Progenitor cell of endocrine pancreas (in vitro differentiated cells): ENCODE data around the gene WNK2. TPM values are rescaled to one million over a fixed set of nuclear protein-coding genes. Genes with fewer than 3 reads are reported as not detected.
"Not testable (repeated sequence)": the region's sequence is repeated elsewhere in the genome, so short reads cannot be mapped to it uniquely, and the experiment has no call there.

Experiments
- DNase-seq: peaks from one replicate; pipeline ENCODE4 v3.0.0; 2021; ENCODE audit warnings: low spot score; ENCODE audit not compliant: unreplicated experiment
- H3K27ac Mint-ChIP-seq: 2 replicates; pipeline ENCODE4 v1.8.0; 2021; ENCODE audit warnings: mild to moderate bottlenecking, moderate library complexity, mixed read lengths
- H3K27me3 Mint-ChIP-seq: 2 replicates; pipeline ENCODE4 v1.8.0; 2021; ENCODE audit warnings: mixed read lengths
- H3K36me3 Mint-ChIP-seq: 2 replicates; pipeline ENCODE4 v1.8.0; 2022; ENCODE audit warnings: mixed read lengths; ENCODE audit not compliant: insufficient read depth
- H3K4me1 Mint-ChIP-seq: 2 replicates; pipeline ENCODE4 v1.8.0; 2021; ENCODE audit warnings: low read depth, mixed read lengths
- H3K4me3 Mint-ChIP-seq: 2 replicates; pipeline ENCODE4 v1.8.0; 2021; ENCODE audit warnings: low read depth, mild to moderate bottlenecking, moderate library complexity, mixed read lengths
- H3K9me3 Mint-ChIP-seq: 2 replicates; pipeline ENCODE4 v1.8.0; 2021; ENCODE audit warnings: low read depth, mixed read lengths
- CTCF ChIP-seq: fragments of 200-600 bp; sonication (generic); IDR thresholded peaks from one replicate; pipeline ENCODE4 v1.5.0; 2021; ENCODE audit warnings: antibody characterized with exemption, mild to moderate bottlenecking; ENCODE audit not compliant: unreplicated experiment
- total RNA-seq: library from RNA; stranded (reverse); gene quantifications from 2 replicates; pipeline ENCODE4 v1.2.1, GENCODE V29; 2021

Gene WNK2
- total RNA-seq, 1 donor from 2014 or later, result 345 TPM

GRCh38 chr9:93321220-93321610 is 137.3 kb downstream of the WNK2 start:
- Mint-ChIP-seq H3K36me3 (peaks cover 8% of the 10 kb centered on the region), H3K4me1 (peaks cover 2% of the 10 kb centered on the region), H3K9me3 (no peaks in the 10 kb centered on the region), H3K27ac (no peak overlapping the region), H3K4me3 (no peak overlapping the region), H3K27me3 (no peaks in the 10 kb centered on the region)
- no peak for DNase-seq
- no peak for TF ChIP-seq CTCF

GRCh38 chr9:93323446-93323954 is 139.6 kb downstream of the WNK2 start:
- H3K4me1 Mint-ChIP-seq, H3K36me3 Mint-ChIP-seq, H3K27ac Mint-ChIP-seq, H3K9me3 Mint-ChIP-seq, H3K27me3 Mint-ChIP-seq, H3K4me3 Mint-ChIP-seq, DNase-seq: not testable (repeated sequence)

GRCh38 chr9:93324191-93324834 is 140.4 kb downstream of the WNK2 start:
- Mint-ChIP-seq H3K27ac (no peak overlapping the region), H3K4me3 (no peak overlapping the region), H3K27me3 (no peaks in the 10 kb centered on the region), H3K36me3 (peaks cover 3% of the 10 kb centered on the region), H3K4me1 (no peaks in the 10 kb centered on the region), H3K9me3 (no peaks in the 10 kb centered on the region)
- DNase-seq, result no peak
- no peak for TF ChIP-seq CTCF

- TF ChIP-seq CTCF, result no peak
- DNase-seq, result no peak
- no peaks in the 10 kb centered on the region for H3K27me3 Mint-ChIP-seq
Measured at GRCh38 chr9:93325307-93326035, 141.5 kb downstream of the WNK2 start.

GRCh38 chr9:93326056-93326455 is 142.1 kb downstream of the WNK2 start:
- no peaks in the 10 kb centered on the region for H3K27me3 Mint-ChIP-seq
- no peak overlapping the region for H3K4me3 Mint-ChIP-seq
- H3K27ac Mint-ChIP-seq, result no peak overlapping the region
- TF ChIP-seq CTCF, result no peak
- H3K9me3 Mint-ChIP-seq, result peaks cover 2% of the 10 kb centered on the region
- H3K36me3 Mint-ChIP-seq, result peaks cover 3% of the 10 kb centered on the region
- no peaks in the 10 kb centered on the region for H3K4me1 Mint-ChIP-seq
- DNase-seq, result no peak

More at GRCh38 chr9:93325307-93326035, 141.5 kb downstream of the WNK2 start:
- H3K36me3 Mint-ChIP-seq, result peaks cover 3% of the 10 kb centered on the region
- no peaks in the 10 kb centered on the region for H3K9me3 Mint-ChIP-seq
- no peak overlapping the region for H3K4me3 Mint-ChIP-seq
- no peaks in the 10 kb centered on the region for H3K4me1 Mint-ChIP-seq
- H3K27ac Mint-ChIP-seq, result no peak overlapping the region

GRCh38 chr9:93326654-93327053 is 142.7 kb downstream of the WNK2 start:
- peaks cover 3% of the 10 kb centered on the region for H3K9me3 Mint-ChIP-seq
- no peak overlapping the region for H3K4me3 Mint-ChIP-seq
- H3K4me1 Mint-ChIP-seq, result no peaks in the 10 kb centered on the region
- no peak for TF ChIP-seq CTCF
- H3K27ac Mint-ChIP-seq, result no peak overlapping the region
- H3K27me3 Mint-ChIP-seq, result no peaks in the 10 kb centered on the region
- no peaks in the 10 kb centered on the region for H3K36me3 Mint-ChIP-seq
- DNase-seq, result no peak
